Tibial artery (tissue), 4 donors: ENCODE results near the gene SLC27A4.
"Not testable (repeated sequence)": the region's sequence is repeated elsewhere in the genome, so short reads cannot be mapped to it uniquely, and the experiment has no call there.

Experiments used
- DNase-seq, 2 donors: peaks; one replicate each; pipeline ENCODE4 v3.0.0-alpha.2; 2019
- H3K27ac ChIP-seq, 2 donors: fragments of 200-600 bp; sonication (generic) in 1 of 2; 1 replicate in 1 of 2; 2 replicates in 1 of 2; pipeline ENCODE4 v1.5.1; 2018 to 2019; ENCODE audit warnings: mild to moderate bottlenecking in 1 of 2
- H3K27me3 ChIP-seq, 2 donors: fragments of 200-600 bp; sonication (generic) in 1 of 2; one replicate each; pipeline versions ENCODE4 v1.5.1 to v1.6.0; 2016 to 2019
- H3K36me3 ChIP-seq, 3 donors: fragments of 200-600 bp; sonication (generic) in 2 of 3; one replicate each; pipeline ENCODE4 v1.5.1; 2016 to 2019; ENCODE audit warnings: mild to moderate bottlenecking in 2 of 3
- H3K4me1 ChIP-seq, 4 donors: fragments of 200-600 bp; sonication (generic) in 2 of 4; 1 replicate in 3 of 4; 2 replicates in 1 of 4; pipeline ENCODE4 v1.5.1; 2016 to 2019
- H3K4me3 ChIP-seq, 2 donors: fragments of 200-600 bp; sonication (generic) in 1 of 2; 1 replicate in 1 of 2; 2 replicates in 1 of 2; pipeline ENCODE4 v1.5.1; 2018 to 2019; ENCODE audit warnings: mild to moderate bottlenecking in 2 of 2
- H3K9me3 ChIP-seq, 3 donors: fragments of 200-600 bp; sonication (generic) in 1 of 3; one replicate each; pipeline ENCODE4 v1.5.1; 2016 to 2019
- CTCF ChIP-seq, 2 experiments: fragments of 200-600 bp in 1 of 2; fragments of 450-650 bp in 1 of 2; IDR thresholded peaks; one replicate each; pipeline ENCODE4 v1.5.1; 2017 to 2019; ENCODE audit warnings: antibody characterized with exemption in 2 of 2, mild to moderate bottlenecking in 1 of 2, moderate library complexity in 1 of 2
- intact Hi-C: fragments of 100-400 bp; cut with DNase I; formaldehyde crosslinking; loops from one replicate; pipeline ENCODE4 v1.15.0; 2023; ENCODE audit warnings: low total_unique reads

Gene SLC27A4

GRCh38 chr9:128325629-128326028 lies 14.7 kb upstream of the SLC27A4 start:
- no peak for TF ChIP-seq CTCF (IDR thresholded peaks at IDR 0.05)
- peaks cover 11 to 50% (median 20%) of the 10 kb centered on the region in 3 donors for H3K36me3 ChIP-seq
- H3K27me3 ChIP-seq: no peaks in the 10 kb centered on the region
- intact Hi-C loops: no loop called here
- H3K27ac ChIP-seq: no peak overlapping the region
- H3K4me3 ChIP-seq: no peak overlapping the region
- H3K9me3 ChIP-seq: no peaks in the 10 kb centered on the region
- DNase-seq: no peak
- peaks cover 0 to 36% (median 20%) of the 10 kb centered on the region in 4 donors for H3K4me1 ChIP-seq

GRCh38 chr9:128333451-128333869 lies 6.9 kb upstream of the SLC27A4 start:
- H3K27ac ChIP-seq: no peak overlapping the region

GRCh38 chr9:128335161-128335560 lies 5.2 kb upstream of the SLC27A4 start:
- no peak overlapping the region for H3K27ac ChIP-seq
- H3K4me3 ChIP-seq: no peak overlapping the region
- no peaks in the 10 kb centered on the region for H3K9me3 ChIP-seq
- H3K36me3 ChIP-seq: peaks cover 0 to 44% (median 5%) of the 10 kb centered on the region in 3 donors
- no peaks in the 10 kb centered on the region for H3K27me3 ChIP-seq
- H3K4me1 ChIP-seq: peaks cover 0 to 4% (median 0%) of the 10 kb centered on the region in 4 donors
- DNase-seq: no peak
- intact Hi-C loops: no loop called here
- no peak for TF ChIP-seq CTCF (IDR thresholded peaks at IDR 0.05)

More at GRCh38 chr9:128333451-128333869, 6.9 kb upstream of the SLC27A4 start:
- H3K36me3 ChIP-seq: peaks cover 4 to 56% (median 5%) of the 10 kb centered on the region in 3 donors
- intact Hi-C loops: no loop called here
- TF ChIP-seq CTCF (IDR thresholded peaks at IDR 0.05): no peak
- DNase-seq: no peak
- H3K27me3 ChIP-seq: no peaks in the 10 kb centered on the region
- H3K4me3 ChIP-seq: no peak overlapping the region
- no peaks in the 10 kb centered on the region for H3K9me3 ChIP-seq
- H3K4me1 ChIP-seq: no peaks in the 10 kb centered on the region

GRCh38 chr9:128335914-128336313 lies 4.4 kb upstream of the SLC27A4 start:
- Histone ChIP-seq H3K36me3 (peaks cover 0 to 44% (median 5%) of the 10 kb centered on the region in 3 donors), H3K4me1 (peaks cover 0 to 8% (median 2%) of the 10 kb centered on the region in 4 donors), H3K27me3 (no peaks in the 10 kb centered on the region), H3K9me3 (no peaks in the 10 kb centered on the region), H3K27ac (no peak overlapping the region), H3K4me3 (no peak overlapping the region)
- intact Hi-C loops: no loop called here
- DNase-seq: no peak
- no peak for TF ChIP-seq CTCF (IDR thresholded peaks at IDR 0.05)

- Histone ChIP-seq H3K4me1 (peaks cover 0 to 18% (median 9%) of the 10 kb centered on the region in 4 donors), H3K27ac (no peak overlapping the region), H3K27me3 (no peaks in the 10 kb centered on the region), H3K36me3 (peaks cover 0 to 31% (median 4%) of the 10 kb centered on the region in 3 donors), H3K9me3 (no peaks in the 10 kb centered on the region), H3K4me3 (no peak overlapping the region)
- intact Hi-C loops: no loop called here
- DNase-seq: no peak
- TF ChIP-seq CTCF (IDR thresholded peaks at IDR 0.05): no peak
Measured at GRCh38 chr9:128337936-128338335, 2.4 kb upstream of the SLC27A4 start.

GRCh38 chr9:128338852-128339614 lies 1.3 kb upstream of the SLC27A4 start:
- H3K4me3 ChIP-seq, H3K27me3 ChIP-seq, H3K27ac ChIP-seq, H3K9me3 ChIP-seq, DNase-seq, intact Hi-C loops: not testable (repeated sequence)
- Histone ChIP-seq H3K36me3 (peaks cover 8 to 31% (median 15%) of the 10 kb centered on the region in 3 donors), H3K4me1 (peaks cover 0 to 18% (median 9%) of the 10 kb centered on the region in 4 donors)
